ENCODE data around the gene STARD10.

The STARD10 gene

DNA sequence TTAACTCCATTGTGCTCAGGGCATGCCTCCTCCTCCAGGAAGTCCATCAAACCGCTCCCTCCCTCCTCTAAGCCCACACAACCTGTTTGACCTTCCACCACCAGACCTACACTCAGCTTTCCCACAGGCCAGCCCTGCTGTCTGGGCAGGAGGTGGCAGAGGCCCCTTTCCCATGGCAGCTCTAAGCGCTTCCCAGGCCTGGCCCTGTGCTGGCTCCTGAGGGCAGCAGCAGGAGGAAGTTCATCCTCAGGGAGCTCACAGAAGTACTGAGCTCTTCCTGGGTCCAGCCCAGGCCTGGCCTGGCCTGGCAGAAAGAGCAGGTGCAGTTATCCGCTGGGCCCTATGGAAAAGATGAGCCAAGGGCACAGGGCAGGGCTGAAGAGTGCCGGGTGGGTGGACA, 73.1 kb downstream of the STARD10 start:
- Histone ChIP-seq H3K9me3 (ENCODE audit: control insufficient read depth, insufficient read depth, low read depth, low read length) (no peaks in the 10 kb centered on the region), H3K4me3 (ENCODE audit: low read depth, low read length) (no peak overlapping the region), H3K9ac (ENCODE audit: low read length) (no peak overlapping the region), H3K27ac (ENCODE audit: low read depth, low read length) (0 out of 2 replicates have a peak overlapping the region, but pooled peaks have one; percentile 29), H3K36me3 (ENCODE audit: control insufficient read depth, insufficient read depth, low read length) (peaks cover 36% of the 10 kb centered on the region), H3K4me1 (ENCODE audit: control insufficient read depth, insufficient read depth, low read length) (peaks cover 17% of the 10 kb centered on the region), H3K27me3 (ENCODE audit: control insufficient read depth, insufficient read depth, low read length) (no peaks in the 10 kb centered on the region)

DNA sequence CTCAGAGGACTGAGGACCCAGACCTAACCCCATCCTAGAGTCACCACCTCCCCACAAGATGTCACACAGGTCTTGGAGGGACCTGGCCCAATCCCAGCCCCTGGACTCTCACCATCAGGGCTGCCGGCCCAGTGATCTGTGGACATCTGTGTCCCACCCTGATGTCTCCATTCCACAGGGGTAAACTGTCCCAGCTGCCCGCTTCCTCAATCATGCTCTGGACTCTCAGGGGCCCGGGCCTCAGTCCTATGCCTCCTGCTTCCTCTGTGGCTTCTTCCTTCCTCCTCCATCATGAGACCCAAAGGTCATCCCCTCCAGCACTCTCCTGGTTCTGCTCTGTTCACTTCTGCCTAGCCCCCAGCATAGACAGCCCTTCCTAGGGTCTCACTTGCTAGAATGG, 73.8 kb downstream of the STARD10 start:
- H3K9ac ChIP-seq (ENCODE audit: low read length) = no peak overlapping the region
- H3K27me3 ChIP-seq (ENCODE audit: control insufficient read depth, insufficient read depth, low read length) = no peaks in the 10 kb centered on the region
- peaks cover 13% of the 10 kb centered on the region for H3K4me1 ChIP-seq (ENCODE audit: control insufficient read depth, insufficient read depth, low read length)
- H3K4me3 ChIP-seq (ENCODE audit: low read depth, low read length) = no peak overlapping the region
- H3K36me3 ChIP-seq (ENCODE audit: control insufficient read depth, insufficient read depth, low read length) = peaks cover 38% of the 10 kb centered on the region
- H3K27ac ChIP-seq (ENCODE audit: low read depth, low read length) = no peak overlapping the region
- H3K9me3 ChIP-seq (ENCODE audit: control insufficient read depth, insufficient read depth, low read depth, low read length) = no peaks in the 10 kb centered on the region

DNA sequence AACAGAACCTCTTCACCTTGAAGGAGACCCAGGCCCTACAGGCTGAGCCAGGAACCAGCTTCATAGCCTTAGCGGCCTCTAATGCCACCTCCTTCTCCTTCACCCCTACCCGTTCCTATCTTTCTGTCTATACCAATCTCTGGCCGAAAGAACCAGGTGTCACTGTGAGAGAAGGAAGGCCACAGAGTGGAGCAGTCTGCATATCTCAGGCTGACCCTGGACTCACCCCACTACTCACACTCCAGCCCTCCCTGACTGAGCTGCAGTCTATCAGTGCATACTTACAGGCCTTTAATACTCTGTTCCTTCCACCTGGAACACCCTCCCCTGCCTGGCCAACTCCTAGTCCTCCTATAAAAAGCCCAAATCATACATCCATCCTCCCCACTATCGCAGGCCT, 74.3 kb downstream of the STARD10 start:
- Histone ChIP-seq H3K4me1 (ENCODE audit: control insufficient read depth, insufficient read depth, low read length) (peaks cover 13% of the 10 kb centered on the region), H3K4me3 (ENCODE audit: low read depth, low read length) (no peak overlapping the region), H3K9me3 (ENCODE audit: control insufficient read depth, insufficient read depth, low read depth, low read length) (no peaks in the 10 kb centered on the region), H3K27ac (ENCODE audit: low read depth, low read length) (no peak overlapping the region), H3K36me3 (ENCODE audit: control insufficient read depth, insufficient read depth, low read length) (peaks cover 42% of the 10 kb centered on the region), H3K27me3 (ENCODE audit: control insufficient read depth, insufficient read depth, low read length) (no peaks in the 10 kb centered on the region), H3K9ac (ENCODE audit: low read length) (no peak overlapping the region)

- Histone ChIP-seq H3K27me3 (ENCODE audit: control insufficient read depth, insufficient read depth, low read length) (no peaks in the 10 kb centered on the region), H3K27ac (ENCODE audit: low read depth, low read length) (no peak overlapping the region), H3K9ac (ENCODE audit: low read length) (no peak overlapping the region), H3K9me3 (ENCODE audit: control insufficient read depth, insufficient read depth, low read depth, low read length) (no peaks in the 10 kb centered on the region), H3K36me3 (ENCODE audit: control insufficient read depth, insufficient read depth, low read length) (peaks cover 40% of the 10 kb centered on the region), H3K4me1 (ENCODE audit: control insufficient read depth, insufficient read depth, low read length) (peaks cover 17% of the 10 kb centered on the region), H3K4me3 (ENCODE audit: low read depth, low read length) (no peak overlapping the region)
These were observed 74.7 kb downstream of the STARD10 start for GRCh38 chr11:72719144-72719543.

- H3K27ac ChIP-seq (ENCODE audit: low read depth, low read length) = no peak overlapping the region
- no peaks in the 10 kb centered on the region for H3K9me3 ChIP-seq (ENCODE audit: control insufficient read depth, insufficient read depth, low read depth, low read length)
- peaks cover 17% of the 10 kb centered on the region for H3K4me1 ChIP-seq (ENCODE audit: control insufficient read depth, insufficient read depth, low read length)
- peaks cover 31% of the 10 kb centered on the region for H3K36me3 ChIP-seq (ENCODE audit: control insufficient read depth, insufficient read depth, low read length)
- no peak overlapping the region for H3K4me3 ChIP-seq (ENCODE audit: low read depth, low read length)
- no peak overlapping the region for H3K9ac ChIP-seq (ENCODE audit: low read length)
- H3K27me3 ChIP-seq (ENCODE audit: control insufficient read depth, insufficient read depth, low read length) = no peaks in the 10 kb centered on the region
These were observed 75.7 kb downstream of the STARD10 start for GRCh38 chr11:72718101-72718501.

GRCh38 chr11:72716788-72717435, 76.9 kb downstream of the STARD10 start:
- Histone ChIP-seq H3K9ac (ENCODE audit: low read length) (no peak overlapping the region), H3K4me3 (ENCODE audit: low read depth, low read length) (no peak overlapping the region), H3K27ac (ENCODE audit: low read depth, low read length) (no peak overlapping the region), H3K9me3 (ENCODE audit: control insufficient read depth, insufficient read depth, low read depth, low read length) (no peaks in the 10 kb centered on the region), H3K27me3 (ENCODE audit: control insufficient read depth, insufficient read depth, low read length) (no peaks in the 10 kb centered on the region), H3K4me1 (ENCODE audit: control insufficient read depth, insufficient read depth, low read length) (peaks cover 15% of the 10 kb centered on the region; the same call in 1 of the 2 replicates), H3K36me3 (ENCODE audit: control insufficient read depth, insufficient read depth, low read length) (peaks cover 32% of the 10 kb centered on the region)

DNA sequence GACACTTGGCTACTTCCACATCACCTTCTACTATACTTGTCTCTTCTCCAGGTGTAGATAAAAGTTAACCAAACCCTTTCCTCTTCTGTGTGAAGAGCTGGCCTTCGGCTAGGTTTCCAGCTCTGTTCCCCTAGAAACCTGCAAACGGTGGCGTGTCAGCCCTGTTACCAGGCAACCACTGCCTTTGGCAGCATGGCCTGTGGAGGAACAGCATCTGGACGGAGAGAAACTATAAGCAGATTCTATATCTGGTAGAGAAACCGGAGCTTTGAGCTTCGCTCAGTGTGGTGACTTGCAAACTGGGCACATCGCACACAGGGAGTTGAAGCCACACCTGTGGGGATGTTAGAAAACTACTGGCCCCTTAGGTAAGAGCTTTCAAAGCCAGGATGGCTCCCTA, 77.6 kb downstream of the STARD10 start:
- H3K27ac ChIP-seq (ENCODE audit: low read depth, low read length) = no peak overlapping the region
- peaks cover 37% of the 10 kb centered on the region for H3K36me3 ChIP-seq (ENCODE audit: control insufficient read depth, insufficient read depth, low read length)
- no peaks in the 10 kb centered on the region for H3K27me3 ChIP-seq (ENCODE audit: control insufficient read depth, insufficient read depth, low read length)
- no peaks in the 10 kb centered on the region for H3K9me3 ChIP-seq (ENCODE audit: control insufficient read depth, insufficient read depth, low read depth, low read length)
- no peak overlapping the region for H3K4me3 ChIP-seq (ENCODE audit: low read depth, low read length)
- no peak overlapping the region for H3K9ac ChIP-seq (ENCODE audit: low read length)
- peaks cover 10% of the 10 kb centered on the region; the same call in 1 of the 2 replicates for H3K4me1 ChIP-seq (ENCODE audit: control insufficient read depth, insufficient read depth, low read length)

DNA sequence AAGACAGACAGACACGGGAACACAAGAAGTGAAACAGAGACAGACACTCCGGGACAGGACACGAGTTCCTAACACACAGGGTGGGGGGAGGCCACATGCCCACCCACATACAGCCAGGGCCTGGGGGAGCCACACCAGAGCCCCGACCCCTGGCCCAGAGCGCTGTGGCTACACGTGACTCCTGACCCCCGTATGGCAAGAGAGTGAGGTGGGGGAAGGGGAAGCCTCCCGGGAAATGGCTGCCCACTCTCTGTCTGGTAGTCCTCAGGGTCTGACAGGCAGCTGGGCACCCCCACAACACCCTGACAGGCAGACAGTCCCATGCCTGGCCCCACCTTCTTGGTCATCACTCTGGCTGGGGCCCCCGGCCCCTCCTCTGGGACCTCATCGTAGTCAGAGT, 81.0 kb downstream of the STARD10 start:
- no peaks in the 10 kb centered on the region for H3K9me3 ChIP-seq (ENCODE audit: control insufficient read depth, insufficient read depth, low read depth, low read length)
- H3K4me3 ChIP-seq (ENCODE audit: low read depth, low read length) = no peak overlapping the region
- H3K9ac ChIP-seq (ENCODE audit: low read length) = peak overlapping the region; percentile 53
- H3K36me3 ChIP-seq (ENCODE audit: control insufficient read depth, insufficient read depth, low read length) = peaks cover 45% of the 10 kb centered on the region
- no peaks in the 10 kb centered on the region for H3K27me3 ChIP-seq (ENCODE audit: control insufficient read depth, insufficient read depth, low read length)
- H3K27ac ChIP-seq (ENCODE audit: low read depth, low read length) = 0 out of 2 replicates have a peak overlapping the region, but pooled peaks have one; percentile 2
- peaks cover 10% of the 10 kb centered on the region; the same call in 1 of the 2 replicates for H3K4me1 ChIP-seq (ENCODE audit: control insufficient read depth, insufficient read depth, low read length)

DNA sequence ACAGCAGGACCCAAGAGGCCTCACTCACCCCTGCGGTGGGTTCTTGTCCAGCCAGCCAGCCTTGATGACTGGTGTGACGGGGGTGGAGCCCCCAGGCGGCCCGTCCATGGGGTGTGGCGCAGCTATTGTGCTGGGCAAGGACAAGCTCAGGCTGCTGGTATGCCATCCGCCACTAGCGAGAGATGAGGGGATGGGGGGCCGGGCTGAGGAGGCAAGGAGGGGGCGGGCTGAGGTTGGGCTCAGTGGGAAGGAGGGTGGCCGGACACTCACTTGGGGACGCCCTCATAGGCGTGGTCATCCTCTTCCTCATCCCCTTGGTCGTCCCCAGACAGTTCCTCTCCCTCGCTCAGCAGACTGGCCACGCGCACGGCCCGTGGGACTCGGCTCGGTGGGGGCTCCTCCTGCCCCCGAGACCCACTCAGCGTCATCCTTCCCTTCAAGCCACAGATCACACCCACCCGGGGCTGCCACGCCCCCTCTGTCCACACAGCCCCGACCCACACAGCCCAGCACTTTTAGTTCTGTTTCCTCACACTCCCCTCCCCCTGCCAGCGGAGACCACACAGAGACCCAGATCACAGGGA, 81.6 kb downstream of the STARD10 start:
- H3K27ac ChIP-seq (ENCODE audit: low read depth, low read length) = no peak overlapping the region
- H3K9me3 ChIP-seq (ENCODE audit: control insufficient read depth, insufficient read depth, low read depth, low read length) = no peaks in the 10 kb centered on the region
- H3K9ac ChIP-seq (ENCODE audit: low read length) = peak overlapping the region; percentile 53
- peaks cover 44% of the 10 kb centered on the region for H3K36me3 ChIP-seq (ENCODE audit: control insufficient read depth, insufficient read depth, low read length)
- H3K27me3 ChIP-seq (ENCODE audit: control insufficient read depth, insufficient read depth, low read length) = no peaks in the 10 kb centered on the region
- H3K4me3 ChIP-seq (ENCODE audit: low read depth, low read length) = no peak overlapping the region
- H3K4me1 ChIP-seq (ENCODE audit: control insufficient read depth, insufficient read depth, low read length) = peaks cover 13% of the 10 kb centered on the region; the same call in 1 of the 2 replicates

- H3K27ac ChIP-seq (ENCODE audit: low read depth, low read length) = no peak overlapping the region
- no peak overlapping the region for H3K4me3 ChIP-seq (ENCODE audit: low read depth, low read length)
- no peaks in the 10 kb centered on the region for H3K9me3 ChIP-seq (ENCODE audit: control insufficient read depth, insufficient read depth, low read depth, low read length)
- H3K36me3 ChIP-seq (ENCODE audit: control insufficient read depth, insufficient read depth, low read length) = peaks cover 44% of the 10 kb centered on the region
- H3K9ac ChIP-seq (ENCODE audit: low read length) = no peak overlapping the region
- peaks cover 25% of the 10 kb centered on the region for H3K4me1 ChIP-seq (ENCODE audit: control insufficient read depth, insufficient read depth, low read length)
- no peaks in the 10 kb centered on the region for H3K27me3 ChIP-seq (ENCODE audit: control insufficient read depth, insufficient read depth, low read length)
These were observed 82.7 kb downstream of the STARD10 start for GRCh38 chr11:72711141-72711540.

DNA sequence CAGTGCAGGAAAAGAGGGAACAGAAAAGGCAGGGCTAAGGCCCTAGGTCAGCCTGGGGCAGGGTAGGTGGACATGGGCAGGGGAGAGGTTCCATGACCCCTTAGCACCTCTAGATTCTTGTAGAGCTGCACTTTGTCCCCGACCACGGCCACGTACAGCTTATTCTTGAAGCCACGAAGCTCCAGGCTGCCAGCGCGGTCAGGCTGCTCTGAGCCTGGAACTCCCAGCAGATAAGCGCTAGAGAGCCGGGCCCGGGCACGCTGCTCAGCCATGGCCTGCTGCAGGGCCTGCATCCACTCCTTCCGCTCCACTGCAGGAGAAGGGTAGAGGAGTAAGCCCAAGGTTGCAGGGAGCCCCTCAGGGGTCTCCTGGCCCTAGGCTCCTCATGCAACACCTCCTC, 83.6 kb downstream of the STARD10 start:
- Histone ChIP-seq H3K27ac (ENCODE audit: low read depth, low read length) (no peak overlapping the region), H3K27me3 (ENCODE audit: control insufficient read depth, insufficient read depth, low read length) (no peaks in the 10 kb centered on the region), H3K4me3 (ENCODE audit: low read depth, low read length) (no peak overlapping the region), H3K9me3 (ENCODE audit: control insufficient read depth, insufficient read depth, low read depth, low read length) (no peaks in the 10 kb centered on the region), H3K9ac (ENCODE audit: low read length) (no peak overlapping the region), H3K4me1 (ENCODE audit: control insufficient read depth, insufficient read depth, low read length) (peaks cover 33% of the 10 kb centered on the region), H3K36me3 (ENCODE audit: control insufficient read depth, insufficient read depth, low read length) (peaks cover 44% of the 10 kb centered on the region)

Data from HUES6 (cell line).